ENCODE measurements around the gene RTL10. TPM values are rescaled to one million over a fixed set of nuclear protein-coding genes. Genes with fewer than 3 reads are reported as not detected.

The RTL10 gene
- total RNA-seq, 1 donor from 2014 or later = 13.5 TPM

GRCh38 chr22:19876314-19876940 lies 21.8 kb upstream of the RTL10 start:
- DNase-seq (ENCODE audit: low spot score) = no peak

- no peak for DNase-seq (ENCODE audit: low spot score)
These were observed 21.0 kb upstream of the RTL10 start for GRCh38 chr22:19875531-19876313.

GRCh38 chr22:19875061-19875530 lies 20.4 kb upstream of the RTL10 start:
- DNase-seq (ENCODE audit: low spot score) = no peak

GRCh38 chr22:19874307-19875060 lies 19.8 kb upstream of the RTL10 start:
- peak; percentile 49 for DNase-seq (ENCODE audit: low spot score)

- DNase-seq (ENCODE audit: low spot score) = no peak
These were observed 19.3 kb upstream of the RTL10 start for GRCh38 chr22:19873960-19874306.

- DNase-seq (ENCODE audit: low spot score) = no peak
These were observed 18.7 kb upstream of the RTL10 start for GRCh38 chr22:19873138-19873959.

GRCh38 chr22:19872779-19873137 lies 18.1 kb upstream of the RTL10 start:
- DNase-seq (ENCODE audit: low spot score) = no peak

GRCh38 chr22:19871845-19872778 lies 17.4 kb upstream of the RTL10 start:
- DNase-seq (ENCODE audit: low spot score) = no peak

- DNase-seq (ENCODE audit: low spot score) = no peak
These were observed 16.6 kb upstream of the RTL10 start for GRCh38 chr22:19871023-19871844.

- no peak for DNase-seq (ENCODE audit: low spot score)
These were observed 15.7 kb upstream of the RTL10 start for GRCh38 chr22:19870153-19871022.

- DNase-seq (ENCODE audit: low spot score) = no peak
These were observed 15.0 kb upstream of the RTL10 start for GRCh38 chr22:19869497-19870152.

- no peak for DNase-seq (ENCODE audit: low spot score)
These were observed 14.2 kb upstream of the RTL10 start for GRCh38 chr22:19868773-19869471.

- DNase-seq (ENCODE audit: low spot score) = no peak
These were observed 13.7 kb upstream of the RTL10 start for GRCh38 chr22:19868333-19868732.

- DNase-seq (ENCODE audit: low spot score) = no peak
These were observed 12.9 kb upstream of the RTL10 start for GRCh38 chr22:19867617-19868016.

- DNase-seq (ENCODE audit: low spot score) = no peak
These were observed 12.0 kb upstream of the RTL10 start for GRCh38 chr22:19866665-19867009.

- DNase-seq (ENCODE audit: low spot score) = no peak
These were observed 10.6 kb upstream of the RTL10 start for GRCh38 chr22:19865141-19865829.

- no peak for DNase-seq (ENCODE audit: low spot score)
These were observed 9.9 kb upstream of the RTL10 start for GRCh38 chr22:19864538-19865106.

All from umbilical cord (tissue), 2 donors.